ENCODE measurements around the gene CPT1B.

GRCh38 chr22:50608996-50609395, 30.8 kb upstream of the CPT1B start:
- TF ChIP-seq SUZ12 (IDR thresholded peaks at IDR 0.05; ENCODE audit: extremely low read depth, insufficient read depth, insufficient read length) = no peak
- no peak for TF ChIP-seq ZNF274 (IDR thresholded peaks at IDR 0.05; ENCODE audit: low read depth, low read length)
- no peak for TF ChIP-seq YY1 (IDR thresholded peaks at IDR 0.05; ENCODE audit: insufficient read depth, insufficient read length)

Measured in NT2/D1 (cell line).